ENCODE measurements around the gene KIF6. TPM values are rescaled to one million over a fixed set of nuclear protein-coding genes. Genes with fewer than 3 reads are reported as not detected.

The KIF6 gene
- total RNA-seq, 4 donors from 2014 or later, result 0.14 to 46.6 (median 0.48) TPM; not detected in 1

DNA sequence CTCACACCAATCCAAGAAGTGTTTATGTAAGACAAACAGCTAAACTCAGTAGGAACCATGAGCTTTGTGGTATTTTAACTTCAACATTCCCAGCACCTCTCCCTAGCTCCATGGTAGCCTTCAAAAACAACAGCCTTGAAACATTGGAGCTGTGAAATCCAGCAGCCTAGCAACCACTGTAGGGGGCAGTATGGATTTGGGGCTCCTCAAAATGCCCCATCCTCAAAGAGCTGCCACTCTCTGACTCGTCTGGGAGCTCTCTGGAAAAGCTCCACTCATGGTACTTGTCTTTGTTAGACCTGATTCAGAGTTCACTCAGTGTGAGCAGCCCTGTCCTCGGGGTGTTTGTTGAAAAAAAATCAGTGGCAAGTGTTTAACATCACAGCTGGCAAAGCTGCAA lies 82.9 kb downstream of the KIF6 start:
- H3K36me3 ChIP-seq, result no peaks in the 10 kb centered on the region
- intact Hi-C loops (cut with DNase I; ENCODE audit: low total_unique reads), result no loop called here
- H3K9me3 ChIP-seq, result no peaks in the 10 kb centered on the region
- no peak for TF ChIP-seq POLR2AphosphoS5 (IDR thresholded peaks at IDR 0.05)
- TF ChIP-seq, protein P1, sequence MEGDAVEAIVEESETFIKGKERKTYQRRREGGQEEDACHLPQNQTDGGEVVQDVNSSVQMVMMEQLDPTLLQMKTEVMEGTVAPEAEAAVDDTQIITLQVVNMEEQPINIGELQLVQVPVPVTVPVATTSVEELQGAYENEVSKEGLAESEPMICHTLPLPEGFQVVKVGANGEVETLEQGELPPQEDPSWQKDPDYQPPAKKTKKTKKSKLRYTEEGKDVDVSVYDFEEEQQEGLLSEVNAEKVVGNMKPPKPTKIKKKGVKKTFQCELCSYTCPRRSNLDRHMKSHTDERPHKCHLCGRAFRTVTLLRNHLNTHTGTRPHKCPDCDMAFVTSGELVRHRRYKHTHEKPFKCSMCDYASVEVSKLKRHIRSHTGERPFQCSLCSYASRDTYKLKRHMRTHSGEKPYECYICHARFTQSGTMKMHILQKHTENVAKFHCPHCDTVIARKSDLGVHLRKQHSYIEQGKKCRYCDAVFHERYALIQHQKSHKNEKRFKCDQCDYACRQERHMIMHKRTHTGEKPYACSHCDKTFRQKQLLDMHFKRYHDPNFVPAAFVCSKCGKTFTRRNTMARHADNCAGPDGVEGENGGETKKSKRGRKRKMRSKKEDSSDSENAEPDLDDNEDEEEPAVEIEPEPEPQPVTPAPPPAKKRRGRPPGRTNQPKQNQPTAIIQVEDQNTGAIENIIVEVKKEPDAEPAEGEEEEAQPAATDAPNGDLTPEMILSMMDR (IDR thresholded peaks at IDR 0.05), result no peak
- no peak for TF ChIP-seq POLR2A (IDR thresholded peaks at IDR 0.05)
- TF ChIP-seq EP300 (IDR thresholded peaks at IDR 0.05; ENCODE audit: low read depth), result no peak
- WGBS, 2 donors (ENCODE audit: low coverage in 1 of 2), result 59% methylated on average over 2 of the region's 2 CpGs; no CpG with 5 or more reads in 1 of the 2 donors
- no peaks in the 10 kb centered on the region for H3K4me1 ChIP-seq
- in situ Hi-C loops (cut with MboI; ENCODE audit: low pct_ligation_motif_present in 1 of 4, low pct_unique_long_range_greater_than_20kb in 1 of 4, low sequenced_read_pairs in 3 of 4), result no loop called here
- no peak overlapping the region for H3K27ac ChIP-seq
- H3K27me3 ChIP-seq, result no peaks in the 10 kb centered on the region
- no peak for DNase-seq
- H3K4me3 ChIP-seq, result no peak overlapping the region

DNA sequence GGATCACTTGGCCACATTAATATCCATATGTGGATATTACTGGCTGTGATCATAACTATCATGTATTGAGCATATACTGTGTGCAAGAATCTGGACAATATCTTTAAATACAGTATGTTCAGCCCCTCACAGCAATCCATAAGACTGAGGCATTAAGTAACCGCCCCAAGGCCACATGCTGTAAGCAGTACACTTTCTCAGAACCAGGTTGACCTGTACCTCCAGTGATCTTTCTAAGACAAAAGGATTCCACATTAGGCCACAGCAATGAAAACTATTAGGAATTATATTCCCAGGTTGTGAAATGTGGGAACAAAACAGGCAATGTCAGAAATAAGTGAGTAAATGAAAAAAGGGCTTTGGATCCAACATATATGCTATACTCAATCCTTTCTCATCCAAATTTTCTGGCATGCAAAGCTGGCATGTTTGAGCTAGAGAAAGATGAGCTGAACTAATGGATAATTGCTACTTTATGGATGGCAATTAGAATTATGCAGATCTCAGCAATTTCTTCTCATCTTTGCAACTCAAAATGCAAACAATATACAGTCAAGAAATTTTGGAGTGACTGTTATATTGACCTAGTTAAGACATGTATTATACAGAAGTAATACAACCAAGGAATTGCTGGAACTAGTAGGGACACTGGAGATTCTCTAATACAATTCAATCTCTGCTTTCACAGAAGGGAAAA lies 86.9 kb downstream of the KIF6 start:
- TF ChIP-seq POLR2A (IDR thresholded peaks at IDR 0.05) (no peak), POLR2AphosphoS5 (IDR thresholded peaks at IDR 0.05) (no peak), EP300 (IDR thresholded peaks at IDR 0.05; ENCODE audit: low read depth) (no peak)
- TF ChIP-seq, protein P1 (IDR thresholded peaks at IDR 0.05), result no peak
- no peak for DNase-seq
- H3K27ac ChIP-seq, result no peak overlapping the region
- no peak overlapping the region for H3K4me3 ChIP-seq
- H3K9me3 ChIP-seq, result no peaks in the 10 kb centered on the region
- no peaks in the 10 kb centered on the region for H3K4me1 ChIP-seq
- intact Hi-C loops (cut with DNase I; ENCODE audit: low total_unique reads), result no loop called here
- H3K27me3 ChIP-seq, result no peaks in the 10 kb centered on the region
- H3K36me3 ChIP-seq, result no peaks in the 10 kb centered on the region
- in situ Hi-C loops (cut with MboI; ENCODE audit: low pct_ligation_motif_present in 1 of 4, low pct_unique_long_range_greater_than_20kb in 1 of 4, low sequenced_read_pairs in 3 of 4), result no loop called here
- WGBS, 2 donors (ENCODE audit: low coverage in 1 of 2), result 100% methylated on average over 1 of the region's 1 CpG; no CpG with 5 or more reads in 1 of the 2 donors

DNA sequence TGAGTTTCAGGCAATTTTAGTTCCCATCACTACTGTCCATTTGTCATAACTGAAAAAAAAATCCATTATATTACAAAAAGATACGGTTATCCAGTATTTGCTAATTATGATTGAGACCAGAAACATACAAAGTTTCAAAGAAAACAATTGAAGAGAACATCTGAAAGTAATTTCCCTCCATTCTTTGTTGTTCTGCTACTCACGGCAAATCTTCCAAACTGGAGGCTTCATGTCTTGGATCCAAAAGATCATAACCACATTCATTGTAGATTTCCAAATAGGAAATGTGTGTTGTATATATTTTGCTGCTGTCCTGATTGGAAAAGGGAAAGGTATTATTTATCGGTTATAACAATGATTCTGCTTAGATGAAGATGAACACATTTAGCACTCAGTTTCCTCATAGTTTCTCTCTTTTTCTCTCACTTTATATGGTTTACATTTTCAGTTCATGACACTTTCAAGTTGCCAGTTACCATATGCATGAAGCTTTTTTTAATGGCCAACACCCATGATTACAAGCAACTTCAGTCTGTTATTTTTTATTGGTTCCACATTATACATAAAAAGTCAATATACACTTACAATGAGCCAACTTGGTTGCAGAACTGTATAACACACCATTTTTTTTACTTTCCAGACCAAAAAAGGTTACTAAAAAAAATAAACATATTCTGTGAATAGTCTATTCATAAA lies 90.4 kb downstream of the KIF6 start:
- Histone ChIP-seq H3K4me3 (no peak overlapping the region), H3K4me1 (no peaks in the 10 kb centered on the region), H3K36me3 (no peaks in the 10 kb centered on the region), H3K27me3 (no peaks in the 10 kb centered on the region), H3K9me3 (no peaks in the 10 kb centered on the region), H3K27ac (no peak overlapping the region)
- DNase-seq, result no peak
- intact Hi-C loops (cut with DNase I; ENCODE audit: low total_unique reads), result no loop called here
- in situ Hi-C loops (cut with MboI; ENCODE audit: low pct_ligation_motif_present in 1 of 4, low pct_unique_long_range_greater_than_20kb in 1 of 4, low sequenced_read_pairs in 3 of 4), result no loop called here
- TF ChIP-seq, protein P1 (IDR thresholded peaks at IDR 0.05), result no peak
- TF ChIP-seq POLR2AphosphoS5 (IDR thresholded peaks at IDR 0.05) (no peak), POLR2A (IDR thresholded peaks at IDR 0.05) (no peak), EP300 (IDR thresholded peaks at IDR 0.05; ENCODE audit: low read depth) (no peak)
- WGBS, 2 donors (ENCODE audit: low coverage in 1 of 2), result 88 to 97% methylated on average over 3 of the region's 3 CpGs

DNA sequence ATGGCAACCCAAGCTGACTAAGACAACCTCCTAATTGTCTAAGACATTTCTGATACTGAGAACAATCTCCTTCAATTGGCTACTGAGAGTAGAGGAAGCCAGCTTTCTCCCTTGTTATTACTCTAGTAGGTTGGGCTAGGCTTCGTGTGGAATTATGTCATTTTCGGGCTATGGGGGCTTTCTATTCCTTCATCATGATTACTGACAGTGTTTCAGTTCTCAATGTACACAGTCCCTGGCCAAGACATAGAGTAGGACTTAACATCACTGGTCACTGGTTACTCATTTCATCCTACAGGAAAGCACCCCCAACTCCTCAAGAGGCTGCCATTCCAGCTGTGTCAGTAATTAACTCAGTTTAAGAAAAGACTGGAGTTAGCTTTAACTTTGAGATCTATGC lies 100.0 kb downstream of the KIF6 start:
- intact Hi-C loops (cut with DNase I; ENCODE audit: low total_unique reads), result no loop called here
- no peaks in the 10 kb centered on the region for H3K36me3 ChIP-seq
- TF ChIP-seq, protein P1 (IDR thresholded peaks at IDR 0.05), result no peak
- TF ChIP-seq POLR2A (IDR thresholded peaks at IDR 0.05) (no peak), EP300 (IDR thresholded peaks at IDR 0.05; ENCODE audit: low read depth) (no peak), POLR2AphosphoS5 (IDR thresholded peaks at IDR 0.05) (no peak)
- no peaks in the 10 kb centered on the region for H3K4me1 ChIP-seq
- H3K27me3 ChIP-seq, result no peaks in the 10 kb centered on the region
- in situ Hi-C loops (cut with MboI; ENCODE audit: low pct_ligation_motif_present in 1 of 4, low pct_unique_long_range_greater_than_20kb in 1 of 4, low sequenced_read_pairs in 3 of 4), result no loop called here
- no peaks in the 10 kb centered on the region for H3K9me3 ChIP-seq
- 92 to 98% methylated on average over 2 of the region's 2 CpGs for WGBS, 2 donors (ENCODE audit: low coverage in 1 of 2)
- DNase-seq, result no peak
- H3K27ac ChIP-seq, result no peak overlapping the region
- no peak overlapping the region for H3K4me3 ChIP-seq
